CD14-positive monocyte (primary cell): Measurements from ENCODE around the gene SCN5A. TPM values are rescaled to one million over a fixed set of nuclear protein-coding genes. Genes with fewer than 3 reads are reported as not detected.

Experiments
- DNase-seq, 3 donors: peaks; one replicate each; pipeline ENCODE4 v3.0.0-alpha.2; 2011 to 2022
- H2AFZ ChIP-seq: 2 replicates; pipeline ENCODE4 v1.6.0; 2012; ENCODE audit warnings: mild to moderate bottlenecking, low read depth, low read length, inconsistent platforms; ENCODE audit not compliant: insufficient read depth, poor library complexity, severe bottlenecking
- H3K27ac ChIP-seq, 2 donors: 1 replicate in 1 of 2; 2 replicates in 1 of 2; pipeline ENCODE4 v1.5.1; 2012 to 2013; ENCODE audit warnings: low read length in 2 of 2, control low read depth in 1 of 2, inconsistent platforms in 1 of 2, low read depth in 1 of 2, mild to moderate bottlenecking in 1 of 2
- H3K27me3 ChIP-seq, 2 donors: one replicate each; pipeline versions ENCODE4 v1.6.0 to v1.6.1; 2011 to 2013; ENCODE audit warnings: low read length in 2 of 2; ENCODE audit not compliant: control insufficient read depth in 2 of 2, insufficient read depth in 2 of 2
- H3K36me3 ChIP-seq, 2 donors: replicated peaks in 1 of 2; 1 replicate in 1 of 2; 2 replicates in 1 of 2; pipeline versions ENCODE4 v1.5.1 to v1.6.1; 2012 to 2013; ENCODE audit warnings: low read length in 2 of 2, control low read depth in 1 of 2, inconsistent platforms in 1 of 2, mild to moderate bottlenecking in 1 of 2; ENCODE audit not compliant: insufficient read depth in 2 of 2, control insufficient read depth in 1 of 2
- H3K4me1 ChIP-seq, 2 donors: 1 replicate in 1 of 2; 2 replicates in 1 of 2; pipeline versions ENCODE4 v1.5.1 to v1.6.1; 2012 to 2013; ENCODE audit warnings: low read length in 2 of 2, control low read depth in 1 of 2, inconsistent platforms in 1 of 2, mild to moderate bottlenecking in 1 of 2, moderate library complexity in 1 of 2; ENCODE audit not compliant: insufficient read depth in 2 of 2, control insufficient read depth in 1 of 2
- H3K4me2 ChIP-seq: replicated peaks from 2 replicates; pipeline ENCODE3; 2012; ENCODE audit warnings: low read length, moderate library complexity, mild to moderate bottlenecking; ENCODE audit not compliant: poor library complexity, severe bottlenecking; ENCODE audit errors: extremely low read depth
- H3K4me3 ChIP-seq, 3 experiments: fragments of 200-600 bp in 1 of 3; sonication (generic) in 1 of 3; replicated peaks in 1 of 3; 1 replicate in 2 of 3; 2 replicates in 1 of 3; pipeline ENCODE4 v1.5.1; 2011 to 2013; ENCODE audit warnings: low read length in 3 of 3, mild to moderate bottlenecking in 3 of 3, control low read depth in 2 of 3, low read depth in 2 of 3, inconsistent platforms in 1 of 3, moderate library complexity in 1 of 3
- H3K79me2 ChIP-seq: 2 replicates; pipeline ENCODE4 v1.6.0; 2012; ENCODE audit warnings: mild to moderate bottlenecking, control low read depth, inconsistent platforms, low read length, moderate library complexity; ENCODE audit not compliant: insufficient read depth
- H3K9ac ChIP-seq: 2 replicates; pipeline ENCODE4 v1.6.0; 2017; ENCODE audit warnings: low read length, mild to moderate bottlenecking; ENCODE audit not compliant: insufficient read depth, poor library complexity, severe bottlenecking
- H3K9me3 ChIP-seq, 2 donors: replicated peaks in 1 of 2; 1 replicate in 1 of 2; 2 replicates in 1 of 2; pipeline versions ENCODE4 v1.5.1 to v1.6.1; 2012 to 2013; ENCODE audit warnings: low read length in 2 of 2, control low read depth in 1 of 2; ENCODE audit not compliant: control insufficient read depth in 1 of 2, insufficient read depth in 1 of 2
- H4K20me1 ChIP-seq: 2 replicates; pipeline ENCODE4 v1.6.0; 2012; ENCODE audit warnings: mild to moderate bottlenecking, low read length, control low read depth, moderate library complexity; ENCODE audit not compliant: insufficient read depth
- H3K27ac Mint-ChIP-seq, 7 donors: one replicate each; pipeline ENCODE4 v1.8.0; 2020; ENCODE audit warnings: mild to moderate bottlenecking in 7 of 7, mixed read lengths in 7 of 7, moderate library complexity in 6 of 7, inconsistent platforms in 2 of 7
- H3K27me3 Mint-ChIP-seq, 3 donors: one replicate each; pipeline ENCODE4 v1.8.0; 2021 to 2022; ENCODE audit warnings: low read depth in 3 of 3, mild to moderate bottlenecking in 3 of 3, mixed read lengths in 3 of 3, moderate library complexity in 3 of 3, inconsistent platforms in 1 of 3
- H3K36me3 Mint-ChIP-seq, 2 donors: one replicate each; pipeline ENCODE4 v1.8.0; 2020; ENCODE audit warnings: mixed read lengths in 2 of 2, inconsistent platforms in 1 of 2, mild to moderate bottlenecking in 1 of 2
- H3K4me1 Mint-ChIP-seq: one replicate; pipeline ENCODE4 v1.8.0; 2020; ENCODE audit warnings: mild to moderate bottlenecking, mixed read lengths
- H3K4me3 Mint-ChIP-seq, 2 donors: one replicate each; pipeline ENCODE4 v1.8.0; 2020; ENCODE audit warnings: mild to moderate bottlenecking in 2 of 2, mixed read lengths in 2 of 2, moderate library complexity in 1 of 2
- H3K9me3 Mint-ChIP-seq, 7 donors: one replicate each; pipeline ENCODE4 v1.8.0; 2020 to 2022; ENCODE audit warnings: mixed read lengths in 7 of 7, mild to moderate bottlenecking in 6 of 7, moderate library complexity in 6 of 7, inconsistent platforms in 2 of 7
- WGBS: methylation state at CpG from one replicate; pipeline ENCODE4 v1.1.5; 2013; ENCODE audit warnings: missing lambda C conversion rate; ENCODE audit not compliant: insufficient coverage; 5-methylcytosine and 5-hydroxymethylcytosine counted together
- intact Hi-C, 2 donors: fragments of 100-400 bp; cut with micrococcal nuclease; formaldehyde crosslinking; loops; one replicate each; pipeline versions ENCODE4 v1.15.0 to v1.15.1; 2023
- polyA plus RNA-seq, 3 donors: library from polyadenylated mRNA; depleted of rRNA in 1 of 3; unstranded in 2 of 3; stranded (reverse) in 1 of 3; fragments of 300-500 nt in 2 of 3; fragments of >200 nt in 1 of 3; fragmentation: Illumina TruSeq in 2 of 3; gene quantifications; 1 replicate in 2 of 3; 2 replicates in 1 of 3; pipeline ENCODE4 v1.2.3, GENCODE V29; 2012 to 2021
- TF ChIP-seq, protein P1 (sequence below): fragments of 200-600 bp; IDR thresholded peaks from one replicate; pipeline ENCODE4 v1.8.0; 2022; ENCODE audit warnings: antibody characterized with exemption, mild to moderate bottlenecking

SCN5A gene
- polyA plus RNA-seq, 3 donors, result not detected

DNA sequence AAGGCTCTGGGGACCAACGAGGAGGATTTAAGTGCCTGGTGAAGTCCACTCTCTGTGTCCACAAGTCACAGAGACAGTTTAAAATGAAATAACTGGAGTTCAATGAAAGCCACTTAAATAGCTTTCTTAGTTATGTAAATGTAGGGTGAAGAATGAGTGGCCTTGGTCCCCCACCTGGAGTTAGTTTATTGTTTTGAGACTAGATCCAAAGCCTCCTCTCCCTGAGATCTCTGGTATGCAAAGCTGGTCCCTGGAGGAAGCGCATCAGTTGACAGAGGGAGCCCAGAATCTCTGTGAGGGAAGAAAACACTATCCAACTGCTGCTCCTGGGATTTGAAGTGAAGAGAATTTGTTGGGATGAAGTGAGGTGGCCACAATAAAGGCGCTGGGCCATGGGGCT, 112.8 kb downstream of the SCN5A start:
- no peak for DNase-seq
- Histone ChIP-seq H3K4me2 (no peak overlapping the region), H3K79me2 (no peaks in the 10 kb centered on the region), H3K4me3 (no peak overlapping the region), H2AFZ (no peak overlapping the region), H3K36me3 (peaks cover 0 to 7% of the 10 kb centered on the region in 2 donors), H3K9me3 (no peaks in the 10 kb centered on the region), H3K9ac (no peak overlapping the region), H4K20me1 (no peaks in the 10 kb centered on the region), H3K27me3 (no peaks in the 10 kb centered on the region), H3K27ac (no peak overlapping the region), H3K4me1 (no peaks in the 10 kb centered on the region)
- Mint-ChIP-seq H3K9me3 (peaks cover 0 to 5% (median 0%) of the 10 kb centered on the region in 7 donors), H3K27ac (no peak overlapping the region), H3K4me3 (no peak overlapping the region), H3K36me3 (peaks cover 9 to 12% of the 10 kb centered on the region in 2 donors), H3K4me1 (no peaks in the 10 kb centered on the region), H3K27me3 (peaks cover 0 to 1% (median 0%) of the 10 kb centered on the region in 3 donors)
- intact Hi-C loops, result no loop called here
- WGBS, result 100% methylated on average over 3 of the region's 3 CpGs
- TF ChIP-seq, protein P1, sequence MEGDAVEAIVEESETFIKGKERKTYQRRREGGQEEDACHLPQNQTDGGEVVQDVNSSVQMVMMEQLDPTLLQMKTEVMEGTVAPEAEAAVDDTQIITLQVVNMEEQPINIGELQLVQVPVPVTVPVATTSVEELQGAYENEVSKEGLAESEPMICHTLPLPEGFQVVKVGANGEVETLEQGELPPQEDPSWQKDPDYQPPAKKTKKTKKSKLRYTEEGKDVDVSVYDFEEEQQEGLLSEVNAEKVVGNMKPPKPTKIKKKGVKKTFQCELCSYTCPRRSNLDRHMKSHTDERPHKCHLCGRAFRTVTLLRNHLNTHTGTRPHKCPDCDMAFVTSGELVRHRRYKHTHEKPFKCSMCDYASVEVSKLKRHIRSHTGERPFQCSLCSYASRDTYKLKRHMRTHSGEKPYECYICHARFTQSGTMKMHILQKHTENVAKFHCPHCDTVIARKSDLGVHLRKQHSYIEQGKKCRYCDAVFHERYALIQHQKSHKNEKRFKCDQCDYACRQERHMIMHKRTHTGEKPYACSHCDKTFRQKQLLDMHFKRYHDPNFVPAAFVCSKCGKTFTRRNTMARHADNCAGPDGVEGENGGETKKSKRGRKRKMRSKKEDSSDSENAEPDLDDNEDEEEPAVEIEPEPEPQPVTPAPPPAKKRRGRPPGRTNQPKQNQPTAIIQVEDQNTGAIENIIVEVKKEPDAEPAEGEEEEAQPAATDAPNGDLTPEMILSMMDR, result no peak

DNA sequence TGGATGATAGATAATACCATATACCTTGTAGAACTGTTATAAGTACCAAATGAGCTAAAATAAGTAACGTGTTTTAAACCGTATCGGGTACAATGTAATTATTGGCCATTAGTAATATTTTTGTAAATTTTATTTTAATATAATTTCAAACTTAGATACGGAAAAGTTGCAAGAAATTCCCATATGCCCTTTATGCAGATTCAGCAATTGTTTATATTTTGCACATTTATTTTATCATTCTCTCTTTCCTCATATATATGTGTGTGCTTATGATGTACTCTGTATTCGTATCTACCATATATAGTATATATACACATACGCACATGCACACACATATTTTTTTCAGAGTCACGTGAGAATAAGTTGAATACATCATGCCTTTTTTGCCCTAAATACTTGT, 114.9 kb downstream of the SCN5A start:
- Histone ChIP-seq H3K4me1 (no peaks in the 10 kb centered on the region), H3K4me3 (no peak overlapping the region), H3K4me2 (no peak overlapping the region), H3K27ac (no peak overlapping the region), H3K9ac (no peak overlapping the region), H3K27me3 (no peaks in the 10 kb centered on the region), H4K20me1 (no peaks in the 10 kb centered on the region), H3K9me3 (no peaks in the 10 kb centered on the region), H2AFZ (no peak overlapping the region), H3K36me3 (peaks cover 0 to 15% of the 10 kb centered on the region in 2 donors), H3K79me2 (no peaks in the 10 kb centered on the region)
- peaks cover 0 to 1% (median 0%) of the 10 kb centered on the region in 3 donors for H3K27me3 Mint-ChIP-seq
- H3K27ac Mint-ChIP-seq, result no peak overlapping the region
- no CpG with 5 or more reads among the region's 7 CpGs for WGBS
- no peak for DNase-seq
- H3K4me1 Mint-ChIP-seq, result no peaks in the 10 kb centered on the region
- H3K36me3 Mint-ChIP-seq, result peaks cover 13 to 19% of the 10 kb centered on the region in 2 donors
- intact Hi-C loops, result no loop called here
- TF ChIP-seq, protein P1, result no peak
- H3K4me3 Mint-ChIP-seq, result no peak overlapping the region
- H3K9me3 Mint-ChIP-seq, result peaks cover 0 to 5% (median 0%) of the 10 kb centered on the region in 7 donors
